CD4-positive, CD25-positive, alpha-beta regulatory T cell (primary cell): ENCODE data around the gene ACAD9. TPM values are rescaled to one million over a fixed set of nuclear protein-coding genes. Genes with fewer than 3 reads are reported as not detected.

ENCODE experiments used
- ATAC-seq, 2 donors: fragments of 150-1000 bp; cut with Tn5 transposase; one replicate each; pipeline ENCODE4 v1.10.0; 2021; ENCODE audit warnings: low read depth in 2 of 2, moderate number of reproducible peaks in 2 of 2, moderate library complexity in 1 of 2
- DNase-seq, 3 donors: peaks; one replicate each; pipeline versions ENCODE4 v3.0.0 to v3.0.0-alpha.2; 2012 to 2022; ENCODE audit warnings: mixed read lengths in 1 of 3
- H3K27ac ChIP-seq: one replicate; pipeline ENCODE4 v1.7.0; 2013; ENCODE audit warnings: mild to moderate bottlenecking, low read length; ENCODE audit not compliant: insufficient read depth, poor library complexity, severe bottlenecking
- H3K27me3 ChIP-seq: one replicate; pipeline ENCODE4 v1.7.0; 2013; ENCODE audit warnings: low read length; ENCODE audit not compliant: control insufficient read depth, insufficient read depth
- H3K36me3 ChIP-seq: one replicate; pipeline ENCODE4 v1.7.0; 2013; ENCODE audit warnings: mild to moderate bottlenecking, low read length, moderate library complexity; ENCODE audit not compliant: control insufficient read depth, insufficient read depth
- H3K4me1 ChIP-seq: 2 replicates; pipeline ENCODE4 v1.7.0; 2013; ENCODE audit warnings: mild to moderate bottlenecking, low read length; ENCODE audit not compliant: insufficient read depth, control insufficient read depth, poor library complexity, severe bottlenecking
- H3K4me3 ChIP-seq: one replicate; pipeline ENCODE4 v1.7.0; 2013; ENCODE audit warnings: low read depth, mild to moderate bottlenecking, low read length, moderate library complexity
- H3K9me3 ChIP-seq, 2 experiments: 1 replicate in 1 of 2; 2 replicates in 1 of 2; pipeline ENCODE4 v1.7.0; 2013; ENCODE audit warnings: low read length in 2 of 2, mild to moderate bottlenecking in 1 of 2, moderate library complexity in 1 of 2; ENCODE audit not compliant: control insufficient read depth in 2 of 2
- H3K27ac Mint-ChIP-seq, 3 donors: one replicate each; pipeline ENCODE4 v1.8.0; 2020 to 2022; ENCODE audit warnings: mild to moderate bottlenecking in 3 of 3, mixed read lengths in 3 of 3, moderate library complexity in 2 of 3
- H3K27me3 Mint-ChIP-seq: one replicate; pipeline ENCODE4 v1.8.0; 2022; ENCODE audit warnings: mild to moderate bottlenecking, mixed read lengths
- H3K36me3 Mint-ChIP-seq: one replicate; pipeline ENCODE4 v1.8.0; 2020; ENCODE audit warnings: mixed read lengths
- H3K4me1 Mint-ChIP-seq, 4 donors: one replicate each; pipeline ENCODE4 v1.8.0; 2020 to 2022; ENCODE audit warnings: mixed read lengths in 4 of 4, mild to moderate bottlenecking in 1 of 4
- H3K4me3 Mint-ChIP-seq, 4 donors: one replicate each; pipeline ENCODE4 v1.8.0; 2020 to 2022; ENCODE audit warnings: mild to moderate bottlenecking in 4 of 4, mixed read lengths in 4 of 4, moderate library complexity in 3 of 4
- H3K9me3 Mint-ChIP-seq, 7 donors: one replicate each; pipeline ENCODE4 v1.8.0; 2020 to 2022; ENCODE audit warnings: mixed read lengths in 7 of 7, mild to moderate bottlenecking in 3 of 7, moderate library complexity in 2 of 7
- polyA plus RNA-seq, 4 donors: library from polyadenylated mRNA; unstranded; fragments of 300-500 nt; fragmentation: Illumina TruSeq; gene quantifications; one replicate each; pipeline ENCODE4 v1.2.3, GENCODE V29; 2021
- total RNA-seq: library from RNA; stranded (reverse); gene quantifications from one replicate; pipeline ENCODE4 v1.2.3, GENCODE V29; 2022

Gene ACAD9
- total and polyA plus RNA-seq, 5 donors from 2014 or later, result 18.0 to 46.7 (median 25.1) TPM

DNA sequence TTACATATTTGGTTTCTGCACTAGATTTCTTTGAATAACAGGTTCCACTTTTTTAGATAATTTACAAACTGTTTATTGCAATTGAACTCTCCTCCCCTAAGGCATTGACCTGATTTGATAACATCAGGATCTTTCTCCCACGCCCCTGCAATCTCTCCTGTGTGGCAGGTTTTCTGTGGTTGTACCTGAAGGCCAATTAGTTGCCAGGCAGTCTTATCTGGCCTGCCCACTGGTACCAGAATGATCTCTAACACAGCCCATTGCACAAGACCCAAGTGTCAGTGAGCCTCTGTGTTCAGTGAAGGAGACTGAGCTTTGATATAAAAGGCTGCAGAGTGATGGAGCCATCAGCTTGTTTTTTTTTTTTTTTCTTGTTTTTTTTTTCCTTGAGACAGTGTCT lies 3.3 kb downstream of the ACAD9 start:
- Histone ChIP-seq H3K27me3 (no peaks in the 10 kb centered on the region), H3K4me1 (peaks cover 45% of the 10 kb centered on the region), H3K4me3 (no peak overlapping the region), H3K36me3 (peaks cover 29% of the 10 kb centered on the region), H3K9me3 (no peaks in the 10 kb centered on the region), H3K27ac (no peak overlapping the region)
- Mint-ChIP-seq H3K4me1 (peaks cover 24 to 68% (median 41%) of the 10 kb centered on the region in 4 donors), H3K36me3 (peaks cover 17% of the 10 kb centered on the region), H3K4me3 (peak overlapping the region in 2 of 4 donors; percentile 42 to 85), H3K9me3 (peaks cover 0 to 1% (median 0%) of the 10 kb centered on the region in 7 donors), H3K27ac (peak overlapping the region in 2 of 3 donors; percentile 47 to 60), H3K27me3 (peaks cover 5% of the 10 kb centered on the region)
- no peak for ATAC-seq
- no peak for DNase-seq

DNA sequence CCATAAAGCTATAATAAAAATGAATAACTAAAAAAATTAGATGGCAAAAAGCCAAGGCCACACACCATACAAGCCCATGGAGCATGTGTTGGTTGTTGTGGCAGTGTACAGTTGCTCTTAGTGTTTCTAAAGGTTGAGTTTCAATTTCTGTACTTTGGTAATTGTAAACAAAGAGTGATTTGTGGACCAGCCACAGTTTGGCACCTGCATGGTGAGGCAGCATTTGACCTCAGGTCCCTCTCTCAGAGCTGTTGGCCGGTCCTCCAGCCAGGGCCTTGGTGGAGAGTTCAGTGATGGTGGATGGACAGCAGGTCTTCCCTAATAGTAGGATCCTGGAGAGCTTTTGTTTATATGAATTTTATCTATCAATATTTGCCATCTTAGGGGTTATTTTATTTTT lies 5.6 kb downstream of the ACAD9 start:
- Mint-ChIP-seq H3K27me3 (no peaks in the 10 kb centered on the region), H3K4me3 (no peak overlapping the region), H3K27ac (no peak overlapping the region), H3K4me1 (peaks cover 11 to 48% (median 32%) of the 10 kb centered on the region in 4 donors), H3K9me3 (peaks cover 0 to 1% (median 0%) of the 10 kb centered on the region in 7 donors), H3K36me3 (peaks cover 22% of the 10 kb centered on the region)
- Histone ChIP-seq H3K36me3 (peaks cover 35% of the 10 kb centered on the region), H3K27ac (no peak overlapping the region), H3K4me1 (peaks cover 28% of the 10 kb centered on the region), H3K27me3 (no peaks in the 10 kb centered on the region), H3K9me3 (no peaks in the 10 kb centered on the region), H3K4me3 (no peak overlapping the region)
- DNase-seq (no peak), ATAC-seq (no peak)

DNA sequence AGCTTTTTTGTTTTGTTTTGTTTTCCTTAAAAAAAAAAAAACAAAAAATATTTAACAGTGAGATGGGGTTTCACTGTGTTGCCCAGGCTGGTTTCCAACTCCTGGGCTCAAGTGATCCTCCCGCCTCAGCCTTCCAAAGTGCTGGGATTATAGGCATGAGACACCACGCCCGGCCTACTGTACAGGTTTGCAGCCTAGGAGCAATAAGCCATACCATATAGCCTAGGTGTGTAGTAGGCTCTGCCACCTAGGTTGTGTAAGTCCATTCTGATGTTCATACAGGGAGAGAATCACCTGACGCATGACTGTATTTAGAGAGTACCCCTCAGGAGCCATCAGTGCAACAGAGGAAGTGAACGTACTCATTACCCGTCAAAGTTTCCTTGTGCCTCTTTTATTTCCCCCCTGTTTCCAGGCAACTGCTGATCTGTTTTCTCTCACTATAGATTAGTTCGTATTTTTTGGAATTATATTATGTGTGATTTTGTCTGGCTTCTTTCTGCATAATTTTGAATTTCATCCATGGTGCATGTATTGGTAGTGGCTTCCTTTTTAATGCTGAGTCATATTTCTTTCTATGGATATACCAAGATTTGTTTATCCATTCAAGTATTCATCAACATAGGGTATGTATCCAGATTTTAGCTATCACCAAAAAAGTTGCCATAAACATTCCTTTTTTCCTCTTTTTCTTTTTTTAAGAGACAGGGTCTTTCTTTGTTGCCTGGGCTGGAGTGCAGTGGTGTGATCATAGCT lies 9.9 kb downstream of the ACAD9 start:
- no peak for ATAC-seq
- H3K4me3 ChIP-seq, result no peak overlapping the region
- Mint-ChIP-seq H3K9me3 (no peaks in the 10 kb centered on the region), H3K36me3 (peaks cover 23% of the 10 kb centered on the region), H3K4me3 (peak overlapping the region in 1 of 4 donors; percentile 52), H3K27ac (no peak overlapping the region), H3K27me3 (no peaks in the 10 kb centered on the region), H3K4me1 (peaks cover 4 to 15% (median 6%) of the 10 kb centered on the region in 4 donors)
- peaks cover 35% of the 10 kb centered on the region for H3K36me3 ChIP-seq
- no peaks in the 10 kb centered on the region for H3K9me3 ChIP-seq
- no peak for DNase-seq
- H3K4me1 ChIP-seq, result peaks cover under 1% of the 10 kb centered on the region
- H3K27ac ChIP-seq, result no peak overlapping the region
- no peaks in the 10 kb centered on the region for H3K27me3 ChIP-seq

DNA sequence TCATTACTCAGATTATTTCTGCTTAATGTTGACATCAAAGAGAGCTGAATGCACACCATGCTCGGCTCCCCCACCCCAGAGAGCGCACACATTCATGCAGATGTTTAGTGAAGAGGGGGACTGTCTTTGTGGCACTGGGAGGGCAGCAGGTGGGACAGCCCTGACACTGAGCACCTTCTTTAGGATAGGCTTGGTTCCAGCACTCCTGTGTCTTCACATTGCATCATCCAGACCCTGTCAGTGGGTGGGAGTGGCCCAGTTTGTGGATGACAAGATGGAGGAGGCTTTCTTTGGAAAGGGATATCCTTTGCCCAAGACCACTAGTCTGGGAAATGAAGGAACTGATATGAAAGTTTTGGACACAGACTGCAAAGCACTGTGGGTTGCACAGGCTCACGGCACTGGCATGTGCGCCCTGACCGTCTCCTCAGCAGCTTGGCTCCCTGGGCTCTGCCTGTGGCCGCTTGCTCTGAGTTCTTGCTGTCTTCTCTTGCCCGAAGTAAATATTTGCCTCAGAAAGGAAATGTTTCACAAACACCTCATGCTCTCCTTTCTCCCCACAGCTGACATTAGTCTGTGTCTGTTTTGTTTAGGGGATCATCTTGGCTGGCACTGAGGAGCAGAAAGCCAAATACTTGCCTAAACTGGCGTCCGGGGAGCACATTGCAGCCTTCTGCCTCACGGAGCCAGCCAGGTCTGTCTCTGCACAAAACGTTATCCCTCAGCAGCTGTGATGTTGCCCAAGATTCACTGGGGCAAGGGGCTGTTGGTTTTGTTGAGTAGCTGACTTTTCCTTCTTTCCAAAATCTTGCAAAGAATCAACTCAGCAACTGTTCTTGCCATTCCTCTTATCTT lies 16.6 kb downstream of the ACAD9 start:
- peaks cover 51% of the 10 kb centered on the region for H3K36me3 Mint-ChIP-seq
- Histone ChIP-seq H3K4me3 (no peak overlapping the region), H3K4me1 (no peaks in the 10 kb centered on the region), H3K9me3 (no peaks in the 10 kb centered on the region), H3K27ac (no peak overlapping the region), H3K36me3 (peaks cover 69% of the 10 kb centered on the region), H3K27me3 (no peaks in the 10 kb centered on the region)
- no peaks in the 10 kb centered on the region for H3K9me3 Mint-ChIP-seq
- H3K4me3 Mint-ChIP-seq, result no peak overlapping the region
- ATAC-seq (no peak), DNase-seq (no peak)
- no peak overlapping the region for H3K27ac Mint-ChIP-seq
- H3K27me3 Mint-ChIP-seq, result no peaks in the 10 kb centered on the region
- H3K4me1 Mint-ChIP-seq, result peaks cover 0 to 10% (median under 1%) of the 10 kb centered on the region in 4 donors

DNA sequence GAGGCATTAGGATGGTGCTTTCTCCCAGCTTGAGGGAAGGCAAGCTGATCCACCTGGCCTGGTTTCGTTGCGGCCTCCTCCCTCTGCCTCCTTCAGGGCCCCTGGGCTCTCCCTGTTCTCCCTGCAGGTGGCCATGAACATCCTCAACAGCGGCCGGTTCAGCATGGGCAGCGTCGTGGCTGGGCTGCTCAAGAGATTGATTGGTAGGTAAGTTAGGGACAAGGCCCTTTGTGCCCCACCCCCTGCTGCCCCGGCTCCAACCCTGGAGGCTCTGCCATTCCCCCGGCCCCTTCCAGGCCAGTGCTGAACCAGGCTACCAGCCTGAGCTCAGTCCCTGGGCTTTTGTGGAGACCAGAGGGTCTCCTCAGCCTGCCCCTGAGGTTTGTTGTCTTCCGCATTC lies 23.0 kb downstream of the ACAD9 start:
- H3K36me3 Mint-ChIP-seq, result peaks cover 62% of the 10 kb centered on the region
- peaks cover 0 to 3% (median under 1%) of the 10 kb centered on the region in 4 donors for H3K4me1 Mint-ChIP-seq
- no peak overlapping the region for H3K4me3 Mint-ChIP-seq
- Histone ChIP-seq H3K27ac (no peak overlapping the region), H3K4me3 (no peak overlapping the region), H3K4me1 (no peaks in the 10 kb centered on the region), H3K27me3 (no peaks in the 10 kb centered on the region), H3K36me3 (peaks cover 84% of the 10 kb centered on the region), H3K9me3 (no peaks in the 10 kb centered on the region)
- ATAC-seq (no peak), DNase-seq (no peak)
- no peaks in the 10 kb centered on the region for H3K27me3 Mint-ChIP-seq
- H3K27ac Mint-ChIP-seq, result no peak overlapping the region
- H3K9me3 Mint-ChIP-seq, result no peaks in the 10 kb centered on the region

DNA sequence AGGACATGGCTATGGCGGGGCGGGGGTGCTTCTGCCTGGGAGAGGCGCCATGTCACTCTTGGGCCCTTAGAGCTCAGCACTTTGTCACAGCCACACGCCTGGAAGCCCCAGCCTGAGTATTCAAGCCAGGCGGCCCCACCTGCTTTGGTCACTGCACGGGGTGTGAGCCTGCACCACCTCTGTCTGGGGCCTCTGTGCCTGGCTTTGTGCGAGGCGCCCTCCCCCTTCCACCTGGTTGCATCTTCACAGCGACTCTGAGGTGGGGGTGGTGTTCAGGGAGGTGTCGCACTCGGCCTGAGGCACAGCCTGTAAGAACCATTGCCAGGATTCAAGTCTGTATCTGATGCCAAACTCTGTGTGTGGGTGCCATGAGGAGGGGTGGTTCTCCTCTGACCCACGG lies 24.1 kb downstream of the ACAD9 start:
- Mint-ChIP-seq H3K4me1 (peaks cover 0 to 3% (median 0%) of the 10 kb centered on the region in 4 donors), H3K9me3 (no peaks in the 10 kb centered on the region), H3K36me3 (peaks cover 58% of the 10 kb centered on the region), H3K4me3 (no peak overlapping the region), H3K27ac (peak overlapping the region in 1 of 3 donors; percentile 12), H3K27me3 (no peaks in the 10 kb centered on the region)
- ATAC-seq (no peak), DNase-seq (no peak)
- no peak overlapping the region for H3K27ac ChIP-seq
- H3K9me3 ChIP-seq, result no peaks in the 10 kb centered on the region
- no peaks in the 10 kb centered on the region for H3K27me3 ChIP-seq
- peaks cover 84% of the 10 kb centered on the region for H3K36me3 ChIP-seq
- H3K4me3 ChIP-seq, result no peak overlapping the region
- H3K4me1 ChIP-seq, result no peaks in the 10 kb centered on the region

DNA sequence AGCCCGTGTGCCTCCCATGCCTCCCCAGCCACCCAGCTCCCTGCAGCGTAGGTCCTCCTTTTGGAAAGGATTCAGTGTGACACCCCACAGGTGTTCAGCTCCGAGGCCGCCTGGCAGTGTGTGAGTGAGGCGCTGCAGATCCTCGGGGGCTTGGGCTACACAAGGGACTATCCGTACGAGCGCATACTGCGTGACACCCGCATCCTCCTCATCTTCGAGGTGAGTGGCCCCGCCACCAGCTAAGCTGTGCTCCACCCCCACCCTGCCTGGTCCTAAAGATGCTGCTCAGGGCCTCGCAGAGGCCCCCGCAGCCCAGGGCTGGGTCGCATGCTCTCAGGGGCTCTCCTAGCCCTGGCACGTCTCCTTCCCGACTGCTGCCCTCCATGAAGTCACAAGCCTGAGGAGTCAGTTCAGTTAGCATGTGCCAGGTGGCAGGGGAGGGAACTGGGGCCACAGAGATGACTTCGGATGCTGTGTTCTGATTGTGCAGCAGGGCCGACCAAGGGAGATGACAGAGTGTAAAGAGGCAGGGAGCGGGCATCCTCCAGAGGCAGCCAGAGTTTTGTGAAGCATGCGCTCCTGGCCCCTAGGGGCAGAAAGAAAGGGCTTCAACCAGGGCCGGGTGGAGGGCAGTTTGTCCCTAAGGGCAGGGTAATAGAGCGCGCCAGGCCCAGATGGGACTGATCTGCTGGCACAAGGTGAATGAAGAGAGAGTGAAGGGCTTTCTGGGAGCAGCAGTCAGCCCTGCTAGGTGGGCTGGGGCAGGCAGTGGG lies 26.8 kb downstream of the ACAD9 start:
- Histone ChIP-seq H3K27ac (no peak overlapping the region), H3K36me3 (peaks cover 86% of the 10 kb centered on the region), H3K4me3 (no peak overlapping the region), H3K9me3 (no peaks in the 10 kb centered on the region), H3K4me1 (no peaks in the 10 kb centered on the region), H3K27me3 (no peaks in the 10 kb centered on the region)
- Mint-ChIP-seq H3K27me3 (no peaks in the 10 kb centered on the region), H3K4me3 (no peak overlapping the region), H3K4me1 (peaks cover 0 to 3% (median 0%) of the 10 kb centered on the region in 4 donors), H3K36me3 (peaks cover 44% of the 10 kb centered on the region), H3K27ac (peak overlapping the region in 1 of 3 donors; percentile 85), H3K9me3 (no peaks in the 10 kb centered on the region)
- DNase-seq (no peak), ATAC-seq (no peak)
